ENCODE data around the gene PHLDB1.

Gene PHLDB1

DNA sequence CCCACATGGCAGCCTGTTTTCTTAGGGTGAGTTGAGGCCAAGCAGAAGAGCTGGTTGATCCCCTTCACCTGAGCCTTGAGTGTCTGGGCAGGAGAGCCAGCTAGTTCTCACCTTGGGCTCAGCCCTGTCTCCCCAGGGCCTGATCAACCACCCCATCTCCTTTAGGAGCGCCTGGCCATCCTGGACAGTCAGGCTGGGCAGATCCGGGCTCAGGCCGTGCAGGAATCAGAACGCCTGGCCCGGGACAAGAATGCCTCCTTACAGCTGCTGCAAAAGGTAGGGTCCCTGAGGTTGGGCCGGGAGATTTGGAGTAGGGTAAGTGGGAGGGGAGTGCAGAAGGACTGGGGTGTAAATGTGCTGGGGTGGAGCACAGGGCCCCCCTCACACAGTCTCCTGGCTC, 31.3 kb downstream of the PHLDB1 start:
- in situ Hi-C loops (cut with MboI; ENCODE audit: low sequenced_read_pairs): no loop called here

- in situ Hi-C loops (cut with MboI; ENCODE audit: low sequenced_read_pairs): no loop called here
These were observed 32.5 kb downstream of the PHLDB1 start for GRCh38 chr11:118639899-118640298.

GRCh38 chr11:118640332-118641154, 33.1 kb downstream of the PHLDB1 start:
- in situ Hi-C loops (cut with MboI; ENCODE audit: low sequenced_read_pairs): no loop called here

- in situ Hi-C loops (cut with MboI; ENCODE audit: low sequenced_read_pairs): no loop called here
These were observed 34.1 kb downstream of the PHLDB1 start for GRCh38 chr11:118641397-118642019.

DNA sequence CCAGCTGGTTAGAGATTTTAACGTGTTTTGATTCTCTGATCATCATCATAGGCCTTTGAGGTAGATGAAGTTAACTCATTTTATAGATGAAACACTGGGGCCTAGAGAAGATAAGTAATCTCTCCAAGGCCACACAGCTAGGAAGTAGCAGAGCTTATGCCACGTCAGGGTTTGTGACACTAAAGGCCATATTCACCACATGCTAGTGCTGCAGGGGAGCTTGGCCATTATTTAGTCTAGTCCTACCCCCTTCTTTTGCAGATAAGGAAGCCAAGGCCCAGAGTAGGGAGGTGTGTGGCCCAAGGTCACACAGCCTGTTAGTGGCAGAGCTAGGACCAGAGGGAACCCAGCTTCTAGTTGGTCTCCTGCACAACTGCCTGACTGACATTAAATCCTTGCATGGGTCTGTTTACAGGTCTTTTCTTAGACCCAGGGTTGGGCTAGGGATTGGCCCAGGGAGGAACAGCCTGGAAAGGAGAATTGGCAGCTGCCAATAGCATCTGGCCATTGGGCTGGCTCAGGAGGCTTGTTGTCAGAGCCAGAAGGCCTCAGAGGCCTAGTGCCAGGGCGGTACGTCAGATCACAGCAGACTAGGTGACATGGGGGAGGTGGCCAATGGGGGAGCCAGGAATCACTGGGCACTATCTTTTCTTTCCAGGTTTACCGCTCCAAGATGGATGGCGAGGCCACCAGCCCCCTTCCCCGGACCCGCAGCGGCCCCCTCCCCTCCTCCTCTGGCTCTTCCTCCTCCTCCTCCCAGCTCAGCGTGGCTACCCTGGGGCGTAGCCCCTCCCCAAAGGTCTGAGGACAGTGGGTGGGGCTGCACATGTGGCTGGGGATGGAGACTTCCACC, 36.0 kb downstream of the PHLDB1 start:
- in situ Hi-C loops (cut with MboI; ENCODE audit: low sequenced_read_pairs): no loop called here

GRCh38 chr11:118643995-118644345, 36.6 kb downstream of the PHLDB1 start:
- in situ Hi-C loops (cut with MboI; ENCODE audit: low sequenced_read_pairs): no loop called here

- in situ Hi-C loops (cut with MboI; ENCODE audit: low sequenced_read_pairs): no loop called here
These were observed 37.1 kb downstream of the PHLDB1 start for GRCh38 chr11:118644496-118644895.

- in situ Hi-C loops (cut with MboI; ENCODE audit: low sequenced_read_pairs): no loop called here
These were observed 37.8 kb downstream of the PHLDB1 start for GRCh38 chr11:118645066-118645715.

GRCh38 chr11:118646393-118646792, 39.0 kb downstream of the PHLDB1 start:
- in situ Hi-C loops (cut with MboI; ENCODE audit: low sequenced_read_pairs): no loop called here

DNA sequence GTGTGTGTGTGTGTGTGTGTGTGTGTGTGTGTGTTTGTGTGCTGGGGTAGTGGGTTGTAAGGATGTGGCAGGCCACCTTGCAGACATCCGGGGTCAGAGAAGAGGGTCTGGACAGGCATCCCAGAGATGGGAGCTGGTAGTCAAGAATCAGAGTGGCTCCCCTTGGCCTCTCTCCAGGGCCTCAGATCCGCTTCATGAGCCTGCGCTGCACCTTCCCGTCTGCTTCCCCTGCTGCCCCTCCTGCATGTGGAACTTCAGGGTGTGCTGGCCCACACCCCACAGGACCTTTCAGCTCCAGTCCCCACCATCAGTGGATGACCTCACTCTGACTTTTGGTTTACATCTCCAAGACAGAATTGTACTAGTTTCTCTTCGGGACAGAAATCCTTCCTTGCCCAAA, 40.9 kb downstream of the PHLDB1 start:
- in situ Hi-C loops (cut with MboI; ENCODE audit: low sequenced_read_pairs): no loop called here

GRCh38 chr11:118649941-118650340, 42.5 kb downstream of the PHLDB1 start:
- in situ Hi-C loops (cut with MboI; ENCODE audit: low sequenced_read_pairs): no loop called here

DNA sequence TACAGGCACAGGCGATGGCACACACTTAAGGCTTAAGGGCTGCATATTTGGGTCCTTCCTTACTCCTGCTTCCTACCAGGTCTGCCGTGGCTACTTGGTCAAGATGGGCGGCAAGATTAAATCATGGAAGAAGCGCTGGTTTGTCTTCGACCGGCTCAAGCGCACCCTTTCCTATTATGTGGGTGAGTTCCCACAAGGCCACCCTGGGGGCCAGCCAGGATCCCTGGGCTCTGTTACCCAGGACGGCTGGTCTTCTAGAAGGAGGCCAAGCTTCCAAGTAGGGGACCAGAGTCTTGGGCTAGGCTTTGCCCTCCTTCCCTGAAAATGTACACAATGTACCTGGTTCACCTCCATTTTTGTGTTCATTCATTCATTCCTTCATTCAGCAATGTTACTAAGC, 43.0 kb downstream of the PHLDB1 start:
- in situ Hi-C loops (cut with MboI; ENCODE audit: low sequenced_read_pairs): no loop called here

DNA sequence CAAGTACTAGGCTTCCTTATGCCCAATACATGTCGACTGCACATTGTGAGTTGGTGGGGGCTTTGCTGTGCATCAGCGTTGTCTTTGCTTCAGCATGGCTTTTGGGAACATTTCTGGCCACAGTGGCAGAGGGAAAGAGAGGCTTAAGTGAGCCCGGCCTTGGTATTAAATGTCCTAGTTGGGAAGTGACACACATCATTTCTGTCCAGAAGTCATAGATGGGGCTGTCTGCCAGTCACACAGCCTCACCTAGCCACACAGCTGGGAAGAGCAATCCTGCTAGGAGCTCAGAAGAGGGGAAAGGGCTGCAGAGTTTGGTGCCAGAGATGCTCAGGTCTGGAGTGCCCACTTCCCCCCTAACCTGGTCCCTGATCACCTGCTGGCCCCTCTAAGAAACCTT, 44.4 kb downstream of the PHLDB1 start:
- in situ Hi-C loops (cut with MboI; ENCODE audit: low sequenced_read_pairs): no loop called here

DNA sequence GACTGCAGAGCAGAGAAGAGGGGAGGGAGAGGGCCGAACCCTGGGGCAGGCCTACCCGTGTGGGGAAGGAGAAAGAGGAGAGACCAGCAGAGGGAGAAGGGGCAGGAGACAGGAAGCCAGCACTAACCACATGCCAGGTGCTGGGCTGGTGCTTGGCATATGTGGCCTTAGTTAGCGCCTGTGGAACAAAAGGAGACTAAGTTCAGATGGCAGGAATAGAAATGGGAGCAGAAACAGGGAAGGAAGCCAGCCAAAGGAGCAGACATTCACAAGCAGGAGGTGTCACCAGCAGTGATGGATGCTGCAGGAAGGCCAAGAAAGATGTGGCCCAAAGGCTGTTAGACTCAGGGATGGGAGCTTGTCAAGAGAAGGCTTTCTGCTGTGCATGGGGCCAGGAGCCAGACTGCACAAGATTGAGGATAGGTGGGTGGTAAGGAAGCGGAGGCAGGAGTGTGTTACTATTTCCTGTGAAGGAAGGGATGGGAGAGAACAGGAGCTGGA, 45.3 kb downstream of the PHLDB1 start:
- in situ Hi-C loops (cut with MboI; ENCODE audit: low sequenced_read_pairs): no loop called here

DNA sequence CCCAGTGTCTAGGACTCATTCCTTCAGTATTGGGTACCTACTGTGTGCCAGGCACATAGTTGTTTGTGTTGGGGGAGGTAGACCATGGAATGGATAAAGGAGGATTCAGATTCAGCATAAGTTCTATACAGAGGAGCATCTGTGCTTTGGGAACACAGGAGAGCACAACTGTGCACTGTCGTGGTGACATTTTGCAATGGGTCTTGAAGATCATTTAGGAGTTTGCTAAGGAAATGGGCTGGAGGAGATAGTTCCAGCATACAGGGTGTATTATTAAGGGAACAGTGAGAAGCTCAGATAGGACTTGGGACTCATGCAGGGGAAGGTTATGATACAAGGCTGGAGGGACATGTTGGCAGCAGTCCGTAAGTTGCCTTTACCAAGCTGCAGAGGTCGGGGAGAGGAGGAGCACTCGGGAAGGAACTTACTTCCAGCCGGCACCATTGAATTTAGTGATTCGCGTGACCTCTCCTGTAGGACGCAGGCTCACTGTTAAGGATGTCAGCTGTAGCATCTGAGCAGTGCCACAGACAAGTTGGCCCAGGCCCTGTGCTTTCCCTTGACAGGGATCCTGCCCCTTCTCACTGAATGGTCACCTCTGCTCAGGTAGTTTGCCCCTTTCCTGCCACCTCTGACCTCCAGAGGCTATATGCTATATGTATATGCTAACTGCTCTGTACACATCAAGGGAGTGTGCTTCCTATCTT, 46.4 kb downstream of the PHLDB1 start:
- in situ Hi-C loops (cut with MboI; ENCODE audit: low sequenced_read_pairs): no loop called here

- in situ Hi-C loops (cut with MboI; ENCODE audit: low sequenced_read_pairs): no loop called here
These were observed 48.2 kb downstream of the PHLDB1 start for GRCh38 chr11:118655486-118656190.

DNA sequence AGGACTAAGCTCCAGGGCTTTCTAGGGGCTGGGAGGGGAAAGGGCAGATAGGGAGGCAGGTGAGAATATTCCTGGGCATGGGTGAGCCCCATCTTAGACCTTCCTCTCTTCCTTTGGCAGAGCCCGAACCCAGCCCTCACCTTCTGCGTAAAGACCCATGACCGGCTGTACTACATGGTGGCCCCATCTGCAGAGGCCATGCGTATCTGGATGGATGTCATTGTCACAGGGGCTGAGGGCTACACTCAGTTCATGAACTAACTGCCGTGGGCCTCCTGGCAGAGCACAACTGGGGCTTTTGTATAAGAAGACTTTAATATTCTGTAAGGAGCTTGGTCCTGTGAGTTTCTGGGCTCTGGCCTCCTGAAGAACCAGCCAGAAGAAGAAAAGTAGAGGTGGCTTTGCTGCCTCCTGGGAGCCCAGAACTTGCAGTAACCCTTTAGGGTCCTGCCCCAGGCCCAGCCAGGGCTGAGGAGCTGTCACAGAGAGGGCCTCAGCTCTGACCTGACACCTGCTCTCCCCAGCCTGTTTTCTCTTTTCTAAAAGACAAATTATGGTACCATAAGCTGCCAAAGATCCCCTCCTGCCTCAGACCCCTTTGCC, 49.2 kb downstream of the PHLDB1 start:
- in situ Hi-C loops (cut with MboI; ENCODE audit: low sequenced_read_pairs): no loop called here

DNA sequence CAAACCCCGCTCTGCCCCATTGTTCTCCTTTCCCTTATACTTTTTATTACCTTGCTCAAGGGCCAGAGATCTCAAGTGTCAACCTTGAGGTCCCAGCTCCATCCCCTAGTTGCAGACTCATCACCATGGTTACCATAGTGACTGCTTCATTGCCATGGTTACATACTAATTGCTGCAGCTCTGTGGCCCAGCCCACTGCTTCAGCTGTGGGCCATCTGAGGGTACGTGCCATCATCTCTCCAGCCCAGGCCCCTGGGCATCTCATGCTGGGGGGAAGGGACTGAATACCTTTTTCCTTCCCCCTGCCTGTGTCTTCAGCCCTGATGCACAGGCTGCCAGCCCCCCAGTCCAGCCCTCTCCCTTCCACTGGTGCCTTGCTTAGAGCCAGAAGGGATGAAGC, 49.8 kb downstream of the PHLDB1 start:
- in situ Hi-C loops (cut with MboI; ENCODE audit: low sequenced_read_pairs): no loop called here

- in situ Hi-C loops (cut with MboI; ENCODE audit: low sequenced_read_pairs): no loop called here
These were observed 50.5 kb downstream of the PHLDB1 start for GRCh38 chr11:118657709-118658428.
